Embryonic facial prominence (tissue), 1 donor: ENCODE results near the gene GABRG3.

Source experiments
- DNase-seq: peaks from one replicate; pipeline ENCODE4 v3.0.0-alpha.2; 2016; ENCODE audit errors: extremely low spot score

GABRG3 gene

GRCh38 chr15:27466758-27467157 lies 495.8 kb downstream of the GABRG3 start:
- DNase-seq = no peak

DNA sequence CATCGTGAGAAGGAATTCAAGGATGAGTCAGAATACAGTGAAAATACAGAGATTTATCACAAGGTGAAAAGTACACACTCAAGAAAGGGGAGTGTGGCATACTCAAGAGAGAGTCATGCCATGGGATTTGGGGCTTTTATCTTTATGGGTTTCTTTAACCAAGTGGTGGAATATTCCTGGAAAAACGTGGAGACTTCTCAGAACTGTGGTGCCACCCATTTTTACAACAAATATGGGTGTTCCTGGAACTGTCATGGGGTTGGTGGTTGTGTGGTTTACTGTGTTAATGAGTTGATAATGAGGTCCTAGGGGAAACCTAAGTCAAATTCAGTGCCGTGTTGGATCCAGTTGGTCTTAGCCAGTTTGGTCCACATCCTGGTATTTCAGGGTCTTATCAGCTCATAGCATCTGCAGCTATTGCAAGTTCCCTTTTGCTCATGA lies 497.2 kb downstream of the GABRG3 start:
- no peak for DNase-seq

DNA sequence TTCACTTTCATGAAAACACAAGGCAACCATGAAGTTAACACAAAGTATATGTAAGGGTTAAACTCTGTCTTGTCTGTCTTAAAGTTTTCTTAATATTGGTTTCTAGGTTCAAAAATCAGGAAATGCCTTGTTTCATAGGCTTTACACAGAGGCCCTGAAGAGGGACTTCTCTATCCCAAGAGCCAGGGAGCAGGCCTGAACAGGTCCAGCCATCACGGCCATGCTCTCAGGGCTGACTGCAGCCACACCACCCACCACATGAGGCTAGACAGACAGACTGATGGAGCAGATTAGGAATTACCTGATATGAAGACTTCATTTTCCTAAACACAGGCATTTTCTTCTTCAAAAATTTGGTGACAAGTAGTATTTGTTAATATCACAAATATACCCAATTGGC lies 502.9 kb downstream of the GABRG3 start:
- no peak for DNase-seq

DNA sequence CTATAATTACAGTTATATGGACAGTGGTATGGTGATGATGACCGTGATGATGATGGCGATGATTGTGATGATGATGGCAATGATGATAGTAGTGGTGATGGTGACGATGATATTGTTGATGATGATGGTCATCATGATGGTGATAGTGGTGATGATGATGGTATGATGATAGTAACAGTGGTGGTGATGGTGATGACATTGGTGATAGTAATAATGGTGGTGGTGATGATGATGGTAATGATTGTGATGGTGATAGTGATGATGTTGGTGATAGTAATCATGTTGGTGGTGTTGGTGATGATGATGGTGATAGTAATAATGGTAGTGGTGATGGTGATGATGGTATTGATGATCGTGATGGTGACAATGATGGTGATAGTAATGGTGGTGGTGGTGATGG lies 504.4 kb downstream of the GABRG3 start:
- DNase-seq = no peak

DNA sequence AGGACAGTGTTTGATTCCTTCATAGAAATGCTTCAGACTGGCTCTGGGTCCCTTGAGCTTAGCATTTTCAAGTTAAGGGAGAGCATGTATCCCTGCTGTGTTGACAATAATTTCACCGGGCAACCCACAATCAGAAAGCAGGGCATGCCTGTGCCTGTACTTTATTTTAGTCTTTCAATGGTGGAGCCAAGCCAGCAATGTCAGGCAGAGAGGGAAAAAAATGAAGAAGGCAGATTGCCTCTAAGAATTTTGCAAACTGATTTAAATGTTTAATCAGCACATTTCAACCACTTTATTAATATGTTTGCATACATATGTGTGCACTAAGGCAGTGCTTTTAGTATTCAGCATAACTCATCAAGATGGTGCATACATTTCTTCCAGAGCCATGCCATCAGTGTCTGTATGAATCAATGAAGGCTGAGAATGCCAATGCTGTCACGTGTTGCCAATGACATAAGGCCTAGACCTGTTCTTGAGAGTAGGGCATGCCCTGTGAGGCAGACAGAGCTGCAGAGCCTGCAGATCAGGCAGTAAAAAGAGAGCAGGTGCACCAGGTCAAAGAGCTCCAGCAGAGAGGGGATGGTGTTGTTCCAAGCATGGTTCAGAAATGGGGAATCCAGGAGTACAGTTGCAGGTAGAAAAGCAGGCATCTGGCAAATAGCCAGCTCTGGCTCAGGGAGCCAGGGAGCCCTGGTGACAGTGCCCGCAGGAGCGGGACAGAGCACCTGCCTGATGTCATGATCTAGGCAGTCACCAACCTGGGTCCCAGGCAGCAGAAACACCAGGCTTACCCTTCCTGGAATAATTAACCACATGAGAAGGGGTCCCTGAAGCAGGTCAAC lies 508.5 kb downstream of the GABRG3 start:
- DNase-seq = no peak

DNA sequence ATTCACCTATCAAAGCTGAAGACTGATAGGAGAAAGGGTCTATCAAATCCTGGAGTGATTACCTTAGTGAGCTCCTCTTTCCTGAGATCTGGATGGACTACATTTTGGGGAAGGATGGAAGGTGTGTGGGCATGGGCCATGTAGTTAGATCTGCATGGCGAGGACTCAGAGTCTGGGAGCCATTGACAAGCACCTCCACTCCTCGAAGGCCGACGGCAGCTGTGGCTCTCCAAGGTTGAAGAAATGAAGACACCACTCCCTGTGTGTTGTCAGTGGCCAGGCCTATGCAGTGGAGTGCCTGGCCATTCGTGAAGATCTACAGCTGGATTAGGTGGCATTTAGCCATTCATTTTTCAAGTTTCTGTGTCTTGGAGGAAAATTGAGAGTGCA lies 509.2 kb downstream of the GABRG3 start:
- no peak for DNase-seq

- no peak for DNase-seq
Measured at GRCh38 chr15:27480642-27481041, 509.7 kb downstream of the GABRG3 start.

DNA sequence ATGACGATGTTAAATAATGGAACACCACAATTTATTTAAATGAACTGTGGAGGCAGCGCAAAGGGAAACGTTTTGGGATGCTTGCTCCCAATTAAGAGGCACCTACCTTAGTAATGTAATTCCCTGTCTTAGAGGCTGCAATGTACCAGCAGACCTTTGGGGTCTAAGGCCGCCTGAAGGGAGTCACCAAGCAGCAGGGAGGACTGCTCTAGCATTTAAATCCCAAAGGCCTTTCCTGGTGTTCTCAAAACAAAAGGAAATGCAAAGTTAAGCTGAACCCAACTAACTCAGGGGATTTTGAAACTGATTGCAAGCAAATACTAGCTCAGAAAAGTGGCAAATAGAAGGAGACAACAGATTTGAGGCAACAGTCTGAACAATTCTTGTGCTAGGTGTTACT lies 510.8 kb downstream of the GABRG3 start:
- DNase-seq = no peak

- DNase-seq = no peak
Measured at GRCh38 chr15:27482287-27482686, 511.3 kb downstream of the GABRG3 start.

GRCh38 chr15:27483124-27483523 lies 512.1 kb downstream of the GABRG3 start:
- no peak for DNase-seq

GRCh38 chr15:27485265-27485664 lies 514.3 kb downstream of the GABRG3 start:
- DNase-seq = no peak

DNA sequence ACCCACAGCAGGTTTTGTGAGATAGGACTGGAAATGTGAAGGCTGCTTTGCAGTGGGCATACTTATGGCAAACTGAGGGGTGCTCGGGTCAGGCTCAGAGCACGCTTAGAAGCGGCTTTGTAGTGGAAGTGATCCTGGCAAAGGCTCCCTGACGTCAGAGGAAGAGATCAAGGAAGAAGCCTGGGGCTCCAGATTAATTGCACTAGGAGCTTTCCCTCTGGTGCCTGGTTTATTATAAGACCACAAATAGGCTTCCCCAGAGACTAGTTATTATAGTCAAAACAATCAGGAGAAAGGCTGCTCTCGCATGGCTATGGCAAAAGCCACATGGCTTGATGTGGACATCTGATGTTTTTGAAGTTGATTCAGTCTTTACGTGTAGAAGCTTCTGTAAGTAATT lies 515.1 kb downstream of the GABRG3 start:
- no peak for DNase-seq

- DNase-seq = no peak
Measured at GRCh38 chr15:27486683-27487647, 516.0 kb downstream of the GABRG3 start.

DNA sequence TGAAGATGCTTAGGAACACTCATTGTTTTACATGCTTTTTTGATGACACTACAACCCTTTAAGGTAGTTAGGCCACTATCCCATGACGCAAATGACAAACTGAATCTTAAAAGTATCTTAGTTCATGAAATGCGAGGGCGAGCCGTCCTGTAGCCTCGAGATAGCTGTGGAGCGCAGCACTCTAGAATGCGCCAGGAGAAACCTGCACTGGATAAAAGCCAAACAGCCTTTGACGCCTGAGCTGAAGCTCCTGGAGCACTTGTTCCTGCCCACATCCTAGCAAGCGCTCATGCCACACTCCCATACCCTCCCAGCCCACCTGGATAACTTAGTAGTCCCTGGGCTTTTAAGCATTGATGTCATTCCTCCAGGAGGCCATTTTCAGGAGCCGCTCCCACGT lies 516.9 kb downstream of the GABRG3 start:
- no peak for DNase-seq

DNA sequence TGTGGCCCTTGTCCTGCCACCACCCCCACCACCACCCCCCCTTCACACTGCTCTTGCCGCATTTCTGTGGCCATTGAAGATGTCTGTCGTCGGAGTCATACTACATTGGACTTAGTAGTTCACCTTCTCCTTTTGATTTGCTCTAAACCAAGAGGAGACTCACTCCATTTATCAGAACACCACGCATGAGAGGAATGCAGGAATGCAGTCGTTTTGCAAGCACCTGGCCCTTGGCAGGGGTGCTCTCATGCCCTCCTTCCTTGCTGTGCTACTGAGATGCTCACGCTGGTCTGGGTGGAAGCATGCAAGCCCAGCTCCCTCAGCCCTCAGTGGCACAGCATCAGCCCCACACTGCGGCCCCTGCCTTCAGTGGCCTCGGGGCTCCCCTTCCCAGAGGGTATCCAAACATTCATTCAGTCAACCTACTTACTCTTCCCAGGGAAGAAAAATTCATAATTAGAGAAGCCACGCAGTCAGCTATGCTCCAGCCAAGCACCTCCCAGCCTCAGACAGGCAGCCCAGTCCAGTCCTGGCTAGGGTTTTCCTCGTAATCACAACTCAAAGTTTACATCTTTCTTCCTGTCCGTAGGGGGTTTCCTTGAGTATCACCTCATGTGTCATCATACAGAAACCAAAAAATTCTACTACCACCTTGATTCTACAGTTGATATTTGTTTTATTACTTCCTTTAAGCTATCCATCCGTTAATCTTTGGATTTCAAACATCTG lies 520.0 kb downstream of the GABRG3 start:
- no peak for DNase-seq

- no peak for DNase-seq
Measured at GRCh38 chr15:27491666-27492621, 521.0 kb downstream of the GABRG3 start.

DNA sequence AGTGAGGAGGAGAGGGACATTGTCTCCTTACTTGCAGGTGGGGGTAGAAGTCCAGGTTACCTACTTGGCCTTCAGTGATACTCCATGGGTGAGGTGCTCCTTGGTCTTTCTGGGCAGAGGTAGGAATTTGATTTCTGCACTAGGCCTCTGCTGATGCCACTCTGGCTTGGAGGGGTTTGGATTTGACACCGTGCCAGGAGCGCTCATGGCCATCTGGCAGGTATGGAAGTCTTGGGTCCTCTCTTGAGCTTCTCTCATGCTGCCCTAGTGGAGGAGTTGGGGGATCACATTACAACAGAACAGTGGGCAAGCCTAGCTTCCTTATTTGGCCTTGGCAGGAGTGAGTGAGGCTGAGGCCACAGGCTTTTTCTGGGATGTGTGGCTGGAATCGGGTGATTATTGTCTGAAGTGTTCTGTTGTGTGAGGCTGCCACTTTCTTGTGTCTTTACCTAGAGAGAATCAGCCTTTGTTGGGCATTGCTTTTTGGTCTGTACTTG lies 525.0 kb downstream of the GABRG3 start:
- no peak for DNase-seq

DNA sequence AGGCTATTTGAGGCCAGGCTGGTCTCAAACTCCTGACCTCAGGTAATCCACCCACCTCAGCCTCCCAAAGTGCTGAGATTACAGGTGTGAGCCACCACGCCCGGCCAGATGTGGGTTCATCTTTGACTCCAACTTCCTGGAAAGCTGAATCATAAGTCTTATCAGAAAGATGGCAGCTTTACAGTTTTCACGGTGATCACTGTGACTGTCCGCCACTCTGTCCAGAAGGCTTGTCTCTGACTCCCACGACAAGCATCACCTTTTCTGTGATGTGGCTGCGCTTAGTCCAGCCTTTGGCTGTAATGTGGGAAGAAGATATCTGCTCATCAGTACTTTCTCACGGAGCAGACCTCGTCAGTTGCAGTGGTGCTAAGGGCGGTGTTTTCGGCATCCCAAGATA lies 527.7 kb downstream of the GABRG3 start:
- no peak for DNase-seq

DNA sequence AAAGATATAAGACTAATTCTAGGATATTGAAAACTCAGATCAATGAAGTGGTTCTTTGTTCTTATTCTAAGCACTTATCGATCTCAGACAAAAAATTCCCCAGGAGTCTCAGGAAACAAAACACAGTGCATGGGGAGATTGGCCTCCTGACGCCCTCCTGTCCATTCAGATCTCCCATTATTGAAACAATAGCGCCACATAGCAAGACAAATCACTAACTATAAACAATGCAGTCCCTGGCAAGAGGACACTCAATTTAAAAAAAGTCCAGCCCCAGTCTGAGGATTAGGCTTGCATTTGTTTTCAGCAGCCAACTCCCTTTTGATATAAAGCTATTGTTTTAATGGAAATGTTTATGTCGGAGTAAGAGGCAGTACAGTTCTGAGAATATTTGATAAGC lies 528.2 kb downstream of the GABRG3 start:
- no peak for DNase-seq

DNA sequence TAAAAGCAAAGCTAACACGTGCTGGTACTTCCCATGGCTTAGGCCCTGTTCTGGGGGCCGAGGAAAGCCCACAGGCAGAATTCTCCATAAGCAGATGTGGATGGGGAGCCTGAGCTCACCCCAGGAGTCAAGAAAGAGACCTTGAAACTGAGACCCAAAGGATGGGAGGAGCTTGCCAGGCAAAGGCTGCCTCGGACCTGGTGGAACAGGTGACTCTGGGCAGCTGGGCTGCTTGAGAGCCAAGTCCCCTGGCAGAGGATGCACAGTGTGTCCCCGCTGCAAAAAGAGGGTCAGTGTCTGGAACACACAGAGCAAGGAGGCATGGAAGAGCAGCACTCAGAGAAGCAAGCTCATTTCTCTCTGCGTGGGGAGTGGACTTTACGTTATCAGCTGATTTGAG lies 528.7 kb downstream of the GABRG3 start:
- DNase-seq = no peak

GRCh38 chr15:27500206-27500605 lies 529.2 kb downstream of the GABRG3 start:
- no peak for DNase-seq
